HG02870 (cell line): ENCODE data around the gene PAM.

Source experiments
- ATAC-seq: cut with Tn5 transposase; IDR thresholded peaks from one replicate; pipeline ENCODE4 v1.9.1; 2021; ENCODE audit warnings: mild to moderate bottlenecking, moderate library complexity; ENCODE audit not compliant: unreplicated experiment

PAM gene

GRCh38 chr5:102754767-102755431, at the start of gene PAM:
Gene PAM, plus strand, starts transcription at chr5:102755305. Its CDS starts 110,891 bp downstream, at chr5:102866196.
- ATAC-seq = peak; percentile 81

GRCh38 chr5:102711525-102712385, 43.4 kb upstream of the PAM start:
- ATAC-seq = no peak

- peak; percentile 28 for ATAC-seq
Observed at GRCh38 chr5:102713278-102713677, 41.8 kb upstream of the PAM start.

GRCh38 chr5:102713682-102714231, 41.3 kb upstream of the PAM start:
- peak; percentile 54 for ATAC-seq

- no peak for ATAC-seq
Observed at GRCh38 chr5:102715082-102715807, 39.9 kb upstream of the PAM start.

- ATAC-seq = no peak
Observed at GRCh38 chr5:102716017-102716416, 39.1 kb upstream of the PAM start.

- no peak for ATAC-seq
Observed at GRCh38 chr5:102718819-102719218, 36.3 kb upstream of the PAM start.

GRCh38 chr5:102719886-102720285, 35.2 kb upstream of the PAM start:
- ATAC-seq = no peak

GRCh38 chr5:102720969-102721368, 34.1 kb upstream of the PAM start:
- ATAC-seq = no peak

GRCh38 chr5:102722931-102723330, 32.2 kb upstream of the PAM start:
- ATAC-seq = no peak

GRCh38 chr5:102731693-102732092, 23.4 kb upstream of the PAM start:
- ATAC-seq = no peak

GRCh38 chr5:102733534-102733933, 21.6 kb upstream of the PAM start:
- no peak for ATAC-seq

GRCh38 chr5:102737161-102737560, 17.9 kb upstream of the PAM start:
- no peak for ATAC-seq

GRCh38 chr5:102737805-102738469, 17.2 kb upstream of the PAM start:
- no peak for ATAC-seq

GRCh38 chr5:102740515-102740914, 14.6 kb upstream of the PAM start:
- ATAC-seq = no peak

GRCh38 chr5:102742215-102742614, 12.9 kb upstream of the PAM start:
- ATAC-seq = no peak

GRCh38 chr5:102743900-102744299, 11.2 kb upstream of the PAM start:
- no peak for ATAC-seq

- ATAC-seq = peak; percentile 68
Observed at GRCh38 chr5:102747386-102748166, 7.5 kb upstream of the PAM start.

GRCh38 chr5:102749416-102750030, 5.6 kb upstream of the PAM start:
- ATAC-seq = no peak
